Measurements from ENCODE around the gene VPS37B.

- no peak for TF ChIP-seq EP300 (IDR thresholded peaks at IDR 0.05)
- no peak for TF ChIP-seq POLR2A (IDR thresholded peaks at IDR 0.05)
- no peak for TF ChIP-seq CTCF (IDR thresholded peaks at IDR 0.05)
- no peak for TF ChIP-seq POLR2AphosphoS5 (IDR thresholded peaks at IDR 0.05)
Measured at GRCh38 chr12:122874081-122874480, 21.8 kb downstream of the VPS37B start.

All from stomach (tissue), 4 donors.